Stimulated activated CD8-positive, alpha-beta memory T cell treated with anti-CD3 and anti-CD28 coated beads, Interleukin-2, amount 100 ng/mL, for 1 hour (primary cell): ENCODE data around the gene HSPA4.
"Not testable (repeated sequence)": the region's sequence is repeated elsewhere in the genome, so short reads cannot be mapped to it uniquely, and the experiment has no call there.

ENCODE experiments used
- DNase-seq, 2 donors: peaks; one replicate each; pipeline ENCODE4 v3.0.0-alpha.2; 2020; ENCODE audit warnings: low read depth in 2 of 2

The HSPA4 gene

GRCh38 chr5:133123297-133123696 is 71.5 kb downstream of the HSPA4 start:
- DNase-seq, result no peak

- DNase-seq, result no peak
Observed at GRCh38 chr5:133124891-133125290, 73.1 kb downstream of the HSPA4 start.

DNA sequence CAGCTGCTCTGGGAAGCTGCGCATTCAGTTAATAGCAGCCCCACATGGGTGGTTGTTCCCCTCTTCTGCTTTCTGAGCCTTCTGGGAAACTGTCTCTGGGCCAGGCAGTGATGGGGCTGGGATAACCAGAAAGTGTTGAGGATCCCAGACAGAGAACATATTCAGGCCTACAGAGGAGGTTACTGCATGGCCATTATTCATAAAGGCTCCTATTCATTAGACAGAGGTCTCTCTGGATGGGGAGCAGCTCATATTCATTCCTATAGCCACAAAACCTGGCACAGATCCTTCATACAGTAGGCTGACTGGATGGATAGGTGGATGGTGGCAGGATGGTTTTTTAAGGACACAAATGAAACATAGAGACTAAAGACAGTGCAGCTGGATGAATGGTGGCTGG is 76.3 kb downstream of the HSPA4 start:
- DNase-seq, result no peak

- no peak for DNase-seq
Observed at GRCh38 chr5:133129289-133129688, 77.5 kb downstream of the HSPA4 start.

- no peak for DNase-seq
Observed at GRCh38 chr5:133129950-133130349, 78.1 kb downstream of the HSPA4 start.

GRCh38 chr5:133130387-133131118 is 78.7 kb downstream of the HSPA4 start:
- no peak for DNase-seq

DNA sequence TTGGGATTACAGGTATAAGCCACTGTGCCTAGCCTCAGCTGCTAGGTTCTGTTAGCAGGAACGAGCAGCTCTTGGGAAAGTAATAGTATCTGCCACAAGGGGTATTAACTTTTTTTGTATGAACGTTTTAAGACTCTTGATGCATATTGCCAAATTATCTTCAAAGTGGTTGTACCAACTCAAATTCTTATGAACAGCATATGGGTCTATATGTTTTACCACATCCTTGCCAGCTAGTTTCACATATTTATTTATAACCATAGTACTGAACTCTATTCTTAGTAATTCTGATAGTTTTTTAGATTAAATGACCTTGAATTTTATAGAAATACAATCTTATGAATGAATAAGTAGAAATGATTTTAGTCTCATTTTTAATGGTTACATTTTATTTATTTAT is 80.9 kb downstream of the HSPA4 start:
- DNase-seq, result no peak

DNA sequence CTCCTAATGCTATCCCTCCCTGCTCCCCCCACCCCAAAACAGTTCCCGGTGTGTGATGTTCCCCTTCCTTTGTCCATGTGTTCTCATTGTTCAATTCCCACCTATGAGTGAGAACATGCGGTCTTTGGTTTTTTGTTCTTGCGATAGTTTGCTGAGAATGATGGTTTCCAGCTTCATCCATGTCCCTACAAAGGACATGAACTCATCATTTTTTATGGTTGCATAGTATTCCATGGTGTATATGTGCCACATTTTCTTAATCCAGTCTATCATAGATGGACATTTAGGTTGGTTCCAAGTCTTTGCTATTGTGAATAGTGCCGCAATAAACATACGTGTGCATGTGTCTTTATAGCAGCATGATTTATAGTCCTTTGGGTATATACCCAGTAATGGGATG is 81.4 kb downstream of the HSPA4 start:
- DNase-seq, result not testable (repeated sequence)

DNA sequence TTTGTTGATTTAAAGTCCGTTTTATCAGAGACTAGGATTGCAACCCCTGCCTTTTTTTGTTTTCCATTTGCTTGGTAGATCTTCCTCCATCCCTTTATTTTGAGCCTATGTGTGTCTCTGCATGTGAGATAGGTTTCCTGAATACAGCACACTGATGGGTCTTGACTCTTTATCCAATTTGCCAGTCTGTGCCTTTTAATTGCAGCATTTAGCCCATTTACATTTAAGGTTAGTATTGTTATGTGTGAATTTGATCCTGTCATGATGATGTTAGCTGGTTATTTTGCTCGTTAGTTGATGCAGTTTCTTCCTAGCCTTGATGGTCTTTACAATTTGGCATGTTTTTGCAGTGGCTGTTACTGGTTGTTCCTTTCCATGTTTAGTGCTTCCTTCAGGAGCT is 85.1 kb downstream of the HSPA4 start:
- DNase-seq, result not testable (repeated sequence)

DNA sequence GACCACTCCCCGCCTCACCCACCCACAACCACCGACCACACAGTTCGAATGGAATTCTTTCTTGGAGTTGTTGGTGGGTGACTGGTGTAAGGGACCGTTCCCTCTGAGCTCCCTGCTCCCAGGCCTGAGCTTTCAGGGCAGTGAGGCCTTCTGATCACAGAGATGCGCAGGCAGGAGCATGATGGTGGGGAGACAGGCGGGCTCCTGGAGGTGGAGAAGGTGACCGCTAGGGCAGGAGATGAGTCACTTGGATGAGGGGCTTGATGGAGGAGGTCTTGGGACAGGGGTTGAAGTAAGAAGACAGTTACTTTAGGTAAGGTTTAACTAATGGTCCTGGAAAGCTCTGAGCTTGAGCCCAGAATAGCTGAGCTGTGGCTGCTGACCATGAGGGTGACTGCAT is 88.5 kb downstream of the HSPA4 start:
- DNase-seq, result no peak

DNA sequence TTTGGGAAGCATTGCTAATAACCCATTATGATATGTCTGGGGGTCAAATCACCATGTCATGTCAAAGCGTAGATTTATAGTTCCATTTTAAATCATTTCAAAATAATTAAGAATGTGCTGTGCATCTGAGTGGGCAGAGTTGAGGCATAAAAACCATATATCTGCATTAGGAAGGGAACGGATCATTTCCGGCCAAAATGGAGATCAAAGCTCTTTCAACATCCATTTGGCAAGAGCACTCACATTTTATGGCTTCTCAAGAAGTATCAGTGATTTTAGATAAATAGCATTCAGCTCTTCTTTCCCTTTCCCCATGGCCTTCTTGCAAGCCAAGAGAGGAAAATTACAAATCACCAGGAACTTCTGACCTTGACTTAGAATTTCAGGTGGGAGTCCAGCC is 89.9 kb downstream of the HSPA4 start:
- no peak for DNase-seq

DNA sequence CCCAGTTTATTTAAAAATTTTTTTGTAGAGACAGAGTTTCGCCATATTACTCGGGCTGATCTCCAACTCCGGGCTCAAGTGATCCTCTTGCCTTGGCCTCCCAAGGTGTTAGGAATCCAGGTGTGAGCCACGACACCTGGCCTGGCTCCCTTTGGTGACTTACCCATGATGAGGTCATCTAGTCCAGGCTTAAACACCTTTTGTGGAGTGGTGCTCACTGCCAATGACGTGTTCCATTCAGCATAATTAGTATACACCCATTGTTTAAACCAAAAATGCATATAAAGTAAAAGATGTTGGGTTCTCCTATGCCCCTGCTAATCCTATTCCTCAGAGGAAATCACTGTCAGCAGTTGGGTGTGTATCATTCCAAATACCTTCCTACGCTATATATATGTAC is 91.0 kb downstream of the HSPA4 start:
- DNase-seq, result no peak

GRCh38 chr5:133144245-133144981 is 92.6 kb downstream of the HSPA4 start:
- no peak for DNase-seq

GRCh38 chr5:133145436-133146170 is 93.8 kb downstream of the HSPA4 start:
- DNase-seq, result no peak

GRCh38 chr5:133147411-133147810 is 95.6 kb downstream of the HSPA4 start:
- DNase-seq, result no peak

DNA sequence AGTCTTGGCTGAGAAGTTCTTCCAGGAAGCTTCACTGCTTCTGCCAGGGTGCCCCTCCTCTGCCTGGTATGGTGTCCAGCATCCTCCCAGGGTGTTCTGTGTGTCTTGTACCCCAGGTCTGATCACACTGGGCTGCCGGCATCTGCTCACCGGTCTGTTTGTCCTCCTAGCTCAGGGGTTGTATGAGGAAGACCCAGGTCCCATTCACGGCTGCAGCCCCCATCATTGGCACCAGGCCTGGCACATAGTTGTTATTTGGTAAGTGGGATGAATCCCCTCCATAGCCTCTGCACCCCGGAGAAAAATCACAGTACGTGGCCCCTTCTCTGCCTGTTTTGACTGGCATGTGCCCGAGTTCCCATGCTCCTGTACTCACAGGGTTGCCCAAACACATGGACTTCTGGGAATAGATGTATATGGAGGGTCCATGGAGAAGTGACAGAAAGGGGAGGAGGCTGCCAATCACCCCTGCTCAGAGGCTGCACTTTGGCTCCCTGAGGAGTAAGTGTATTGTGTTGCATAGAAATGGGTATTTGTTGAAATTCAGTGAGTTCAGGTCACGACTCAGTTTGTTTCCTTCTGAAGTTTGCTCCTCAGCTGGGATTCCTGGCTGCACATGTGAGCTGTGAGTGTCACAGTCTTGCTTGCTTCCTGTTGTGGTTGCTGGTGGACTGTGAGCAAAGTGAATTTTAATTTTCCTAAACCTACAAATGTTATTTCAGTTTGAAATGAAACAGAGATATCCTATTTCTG is 96.2 kb downstream of the HSPA4 start:
- no peak for DNase-seq

- no peak for DNase-seq
Observed at GRCh38 chr5:133149345-133149744, 97.5 kb downstream of the HSPA4 start.

DNA sequence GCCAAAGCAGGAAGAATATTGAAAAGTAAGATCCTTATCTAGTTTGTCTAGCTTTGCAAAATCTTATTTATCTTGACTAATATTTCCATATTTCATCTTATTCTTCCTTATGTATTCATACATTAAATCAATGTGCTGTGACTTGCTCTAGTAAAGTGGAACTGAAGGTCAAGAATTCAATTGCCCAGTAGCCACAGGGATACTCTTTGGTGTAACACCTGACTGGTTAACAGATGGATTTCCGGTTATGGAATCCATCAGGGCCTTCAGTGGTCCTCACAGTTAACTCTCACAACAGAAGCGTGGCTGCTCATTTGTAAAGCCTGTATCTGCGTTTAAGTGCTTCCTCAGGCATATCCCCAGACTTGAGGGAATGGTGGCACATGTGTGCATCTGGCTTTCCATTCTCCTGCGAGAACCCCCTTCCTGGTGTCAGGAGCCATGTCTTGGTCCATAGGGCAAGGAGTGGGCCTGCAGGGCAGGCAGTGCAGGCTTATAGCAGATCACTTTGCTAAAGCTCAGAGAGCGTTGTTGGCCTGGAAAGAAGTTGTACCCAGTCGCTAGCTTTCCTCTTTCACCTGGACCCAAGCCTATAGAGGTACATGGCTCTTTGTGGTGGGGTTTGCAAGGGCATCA is 99.2 kb downstream of the HSPA4 start:
- no peak for DNase-seq

DNA sequence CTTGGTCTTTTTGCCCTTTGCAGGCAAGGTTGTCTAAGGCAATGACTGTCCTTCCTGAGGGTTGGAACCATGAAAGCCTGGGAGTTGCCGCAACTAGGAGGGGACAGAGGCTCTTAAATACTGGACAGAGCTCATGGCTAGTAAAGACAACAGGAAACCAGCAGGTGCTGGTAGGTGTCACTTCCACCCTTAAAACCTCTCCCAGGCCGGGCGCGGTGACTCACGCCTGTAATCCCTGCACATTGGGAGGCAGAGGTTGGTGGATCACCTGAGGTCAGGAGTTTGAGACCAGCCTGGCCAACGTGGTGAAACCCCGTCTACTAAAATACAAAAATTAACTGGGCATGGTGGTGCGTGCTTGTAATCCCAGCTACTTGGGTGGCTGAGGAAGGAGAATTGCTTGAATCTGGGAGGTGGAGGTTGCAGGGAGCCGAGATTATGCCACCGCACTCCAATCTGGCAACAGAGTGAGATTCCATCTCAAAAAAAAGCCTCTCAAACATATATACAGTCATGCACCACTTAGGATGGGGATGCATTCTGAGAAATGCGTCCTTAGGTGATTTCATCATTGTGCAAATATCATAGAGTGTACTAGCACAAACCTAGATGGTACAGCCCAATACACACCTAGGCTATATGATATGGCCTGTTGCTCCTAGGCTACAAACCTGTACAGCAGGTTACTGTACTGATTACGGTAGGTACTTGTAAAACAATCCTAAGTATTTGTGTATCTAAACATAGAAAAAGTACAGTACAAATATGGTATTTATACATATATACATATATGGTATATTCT is 102.7 kb downstream of the HSPA4 start:
- no peak for DNase-seq

DNA sequence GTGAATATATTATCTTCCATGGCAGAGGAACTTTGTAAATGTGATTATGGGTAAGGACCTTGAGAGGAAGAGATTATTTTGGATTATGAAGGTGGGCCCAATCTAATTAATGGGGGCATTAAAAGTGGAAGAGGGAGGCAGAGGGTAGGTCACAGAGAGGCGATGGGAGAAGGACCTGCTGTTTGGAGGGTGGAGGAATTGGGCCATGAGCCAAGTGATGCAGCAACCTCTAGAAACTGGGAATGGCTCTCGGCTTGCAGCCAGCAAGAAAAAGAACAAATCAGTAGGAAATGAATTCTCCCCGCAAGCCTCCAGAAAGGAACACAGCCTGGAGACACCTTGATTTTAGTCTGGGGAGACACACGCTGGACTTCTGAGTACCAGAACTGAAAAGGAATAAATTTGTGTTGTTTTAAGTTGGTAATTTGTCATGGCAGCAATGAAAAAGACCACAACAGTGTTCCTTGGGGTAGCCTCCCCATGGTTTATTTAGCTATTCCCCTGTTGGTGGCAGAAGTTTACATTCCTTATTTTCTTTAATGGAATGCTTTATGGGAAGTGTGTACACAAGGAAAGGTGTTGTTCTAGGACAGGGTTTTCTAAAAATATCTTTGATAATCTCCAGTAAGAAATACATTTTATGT is 103.6 kb downstream of the HSPA4 start:
- no peak for DNase-seq
